ENCODE data around the gene CAMK1D. TPM values are rescaled to one million over a fixed set of nuclear protein-coding genes. Genes with fewer than 3 reads are reported as not detected.

Gene CAMK1D
- total RNA-seq, 2 experiments from 2014 or later = 2.4 to 2.8 TPM

GRCh38 chr10:12644380-12645144 is 295.2 kb downstream of the CAMK1D start:
- peak overlapping the region; percentile 38 for H3K27ac Mint-ChIP-seq
- CTCF ChIA-PET = interaction anchor here (0.9 to 5.4 kb wide), 4 partner anchors 11 to 382 kb away, joined by 3 to 31 read pairs (median 6); no protein-coding TSS in a partner anchor
- peak; percentile 54 for DNase-seq
- H3K36me3 Mint-ChIP-seq = no peaks in the 10 kb centered on the region
- H3K9me3 Mint-ChIP-seq (ENCODE audit: low read depth) = no peaks in the 10 kb centered on the region
- H3K4me3 Mint-ChIP-seq = no peak overlapping the region
- no peaks in the 10 kb centered on the region for H3K27me3 Mint-ChIP-seq
- peak; percentile 51 for ATAC-seq
- peaks cover 19% of the 10 kb centered on the region for H3K4me1 Mint-ChIP-seq

- peaks cover 19% of the 10 kb centered on the region for H3K4me1 Mint-ChIP-seq
- ATAC-seq (no peak), DNase-seq (no peak)
- no peaks in the 10 kb centered on the region for H3K36me3 Mint-ChIP-seq
- H3K9me3 Mint-ChIP-seq (ENCODE audit: low read depth) = no peaks in the 10 kb centered on the region
- CTCF ChIA-PET = interaction anchor here (1.4 to 5.4 kb wide), 3 partner anchors 10 to 380 kb away, joined by 3 to 31 read pairs (median 10); no protein-coding TSS in a partner anchor
- H3K27me3 Mint-ChIP-seq = no peaks in the 10 kb centered on the region
- no peak overlapping the region for H3K27ac Mint-ChIP-seq
- no peak overlapping the region for H3K4me3 Mint-ChIP-seq
These were observed 296.1 kb downstream of the CAMK1D start for GRCh38 chr10:12645449-12645848.

- Mint-ChIP-seq H3K27me3 (peaks cover 2% of the 10 kb centered on the region), H3K27ac (no peak overlapping the region), H3K9me3 (ENCODE audit: low read depth) (no peaks in the 10 kb centered on the region), H3K4me3 (no peak overlapping the region), H3K4me1 (peaks cover 15% of the 10 kb centered on the region), H3K36me3 (peaks cover 1% of the 10 kb centered on the region)
- ATAC-seq = no peak
- no peak for DNase-seq
- CTCF ChIA-PET = interaction anchor here (1.2 to 5.4 kb wide), 2 partner anchors 7 to 434 kb away, joined by 3 to 31 read pairs; no protein-coding TSS in a partner anchor
These were observed 299.8 kb downstream of the CAMK1D start for GRCh38 chr10:12649012-12649584.

- Mint-ChIP-seq H3K4me3 (no peak overlapping the region), H3K27ac (no peak overlapping the region), H3K27me3 (peaks cover 2% of the 10 kb centered on the region), H3K4me1 (peaks cover 9% of the 10 kb centered on the region), H3K9me3 (ENCODE audit: low read depth) (peaks cover 2% of the 10 kb centered on the region), H3K36me3 (peaks cover 5% of the 10 kb centered on the region)
- DNase-seq = no peak
- ATAC-seq = no peak
- CTCF ChIA-PET = interaction anchor here (1.2 kb wide), 1 partner anchor 435 kb away, joined by 3 read pairs; no protein-coding TSS in a partner anchor
These were observed 300.8 kb downstream of the CAMK1D start for GRCh38 chr10:12650122-12650521.

- DNase-seq (no peak), ATAC-seq (no peak)
- no peak overlapping the region for H3K4me3 Mint-ChIP-seq
- H3K9me3 Mint-ChIP-seq (ENCODE audit: low read depth) = peaks cover 2% of the 10 kb centered on the region
- peaks cover 2% of the 10 kb centered on the region for H3K27me3 Mint-ChIP-seq
- peaks cover 6% of the 10 kb centered on the region for H3K36me3 Mint-ChIP-seq
- CTCF ChIA-PET = no interaction called here
- H3K4me1 Mint-ChIP-seq = peaks cover 9% of the 10 kb centered on the region
- H3K27ac Mint-ChIP-seq = no peak overlapping the region
These were observed 301.4 kb downstream of the CAMK1D start for GRCh38 chr10:12650538-12651298.

- H3K27me3 Mint-ChIP-seq = peaks cover 2% of the 10 kb centered on the region
- DNase-seq (peak; percentile 50), ATAC-seq (peak; percentile 55)
- no peak overlapping the region for H3K4me3 Mint-ChIP-seq
- CTCF ChIA-PET = interaction anchor here (0.8 to 4.8 kb wide), 37 partner anchors 9 to 440 kb away, joined by 3 to 51 read pairs (median 4); no protein-coding TSS in a partner anchor
- peaks cover 2% of the 10 kb centered on the region for H3K9me3 Mint-ChIP-seq (ENCODE audit: low read depth)
- H3K36me3 Mint-ChIP-seq = peaks cover 6% of the 10 kb centered on the region
- H3K27ac Mint-ChIP-seq = no peak overlapping the region
- peaks cover 21% of the 10 kb centered on the region for H3K4me1 Mint-ChIP-seq
These were observed 306.6 kb downstream of the CAMK1D start for GRCh38 chr10:12655940-12656339.

GRCh38 chr10:12656518-12657142 is 307.3 kb downstream of the CAMK1D start:
- Mint-ChIP-seq H3K27me3 (no peaks in the 10 kb centered on the region), H3K4me1 (peaks cover 21% of the 10 kb centered on the region), H3K9me3 (ENCODE audit: low read depth) (peaks cover 2% of the 10 kb centered on the region), H3K4me3 (no peak overlapping the region), H3K36me3 (peaks cover 6% of the 10 kb centered on the region), H3K27ac (no peak overlapping the region)
- peak; percentile 82 for ATAC-seq
- no peak for DNase-seq
- CTCF ChIA-PET = interaction anchor here (0.6 to 4.8 kb wide), 39 partner anchors 8 to 441 kb away, joined by 3 to 51 read pairs (median 4); no protein-coding TSS in a partner anchor

- Mint-ChIP-seq H3K27ac (no peak overlapping the region), H3K36me3 (peaks cover 6% of the 10 kb centered on the region), H3K9me3 (ENCODE audit: low read depth) (peaks cover 2% of the 10 kb centered on the region), H3K4me1 (peaks cover 21% of the 10 kb centered on the region), H3K4me3 (no peak overlapping the region), H3K27me3 (no peaks in the 10 kb centered on the region)
- DNase-seq (no peak), ATAC-seq (no peak)
- CTCF ChIA-PET = interaction anchor here (1.3 to 4.8 kb wide), 10 partner anchors 10 to 442 kb away, joined by 3 to 51 read pairs (median 7); no protein-coding TSS in a partner anchor
These were observed 308.1 kb downstream of the CAMK1D start for GRCh38 chr10:12657489-12657888.

- CTCF ChIA-PET = interaction anchor here (1.6 kb wide), 1 partner anchor 9 kb away, joined by 4 read pairs; no protein-coding TSS in a partner anchor
- no peak for ATAC-seq
- Mint-ChIP-seq H3K27ac (no peak overlapping the region), H3K9me3 (ENCODE audit: low read depth) (peaks cover 2% of the 10 kb centered on the region), H3K36me3 (peaks cover 6% of the 10 kb centered on the region), H3K4me3 (no peak overlapping the region), H3K4me1 (peaks cover 21% of the 10 kb centered on the region), H3K27me3 (no peaks in the 10 kb centered on the region)
- DNase-seq = no peak
These were observed 309.2 kb downstream of the CAMK1D start for GRCh38 chr10:12658526-12658925.

- Mint-ChIP-seq H3K9me3 (ENCODE audit: low read depth) (peaks cover 2% of the 10 kb centered on the region), H3K27me3 (no peaks in the 10 kb centered on the region), H3K36me3 (peaks cover 3% of the 10 kb centered on the region), H3K4me3 (no peak overlapping the region), H3K4me1 (peaks cover 21% of the 10 kb centered on the region), H3K27ac (no peak overlapping the region)
- DNase-seq (no peak), ATAC-seq (no peak)
- CTCF ChIA-PET = no interaction called here
These were observed 310.4 kb downstream of the CAMK1D start for GRCh38 chr10:12659706-12660105.

- no peak for ATAC-seq
- Mint-ChIP-seq H3K4me1 (peaks cover 11% of the 10 kb centered on the region), H3K27ac (no peak overlapping the region), H3K27me3 (no peaks in the 10 kb centered on the region), H3K36me3 (no peaks in the 10 kb centered on the region), H3K4me3 (no peak overlapping the region), H3K9me3 (ENCODE audit: low read depth) (no peaks in the 10 kb centered on the region)
- no peak for DNase-seq
- CTCF ChIA-PET = interaction anchor here (1.0 to 1.1 kb wide), 2 partner anchors 12 to 52 kb away, joined by 3 read pairs; no protein-coding TSS in a partner anchor
These were observed 311.5 kb downstream of the CAMK1D start for GRCh38 chr10:12660812-12661211.

GRCh38 chr10:12661671-12662070 is 312.3 kb downstream of the CAMK1D start:
- Mint-ChIP-seq H3K4me1 (peaks cover 3% of the 10 kb centered on the region), H3K27ac (no peak overlapping the region), H3K36me3 (no peaks in the 10 kb centered on the region), H3K9me3 (ENCODE audit: low read depth) (no peaks in the 10 kb centered on the region), H3K4me3 (no peak overlapping the region), H3K27me3 (no peaks in the 10 kb centered on the region)
- DNase-seq (no peak), ATAC-seq (no peak)
- CTCF ChIA-PET = interaction anchor here (1.0 to 1.3 kb wide), 3 partner anchors 11 to 51 kb away, joined by 3 read pairs; no protein-coding TSS in a partner anchor
